ENCODE measurements around the gene MRTFB. TPM values are rescaled to one million over a fixed set of nuclear protein-coding genes. Genes with fewer than 3 reads are reported as not detected.
A peak's percentile ranks its signal among the peaks of the same experiment; 100 is the strongest.

MRTFB gene
- total RNA-seq, 4 donors from 2014 or later = 12.7 to 20.4 (median 14.8) TPM

DNA sequence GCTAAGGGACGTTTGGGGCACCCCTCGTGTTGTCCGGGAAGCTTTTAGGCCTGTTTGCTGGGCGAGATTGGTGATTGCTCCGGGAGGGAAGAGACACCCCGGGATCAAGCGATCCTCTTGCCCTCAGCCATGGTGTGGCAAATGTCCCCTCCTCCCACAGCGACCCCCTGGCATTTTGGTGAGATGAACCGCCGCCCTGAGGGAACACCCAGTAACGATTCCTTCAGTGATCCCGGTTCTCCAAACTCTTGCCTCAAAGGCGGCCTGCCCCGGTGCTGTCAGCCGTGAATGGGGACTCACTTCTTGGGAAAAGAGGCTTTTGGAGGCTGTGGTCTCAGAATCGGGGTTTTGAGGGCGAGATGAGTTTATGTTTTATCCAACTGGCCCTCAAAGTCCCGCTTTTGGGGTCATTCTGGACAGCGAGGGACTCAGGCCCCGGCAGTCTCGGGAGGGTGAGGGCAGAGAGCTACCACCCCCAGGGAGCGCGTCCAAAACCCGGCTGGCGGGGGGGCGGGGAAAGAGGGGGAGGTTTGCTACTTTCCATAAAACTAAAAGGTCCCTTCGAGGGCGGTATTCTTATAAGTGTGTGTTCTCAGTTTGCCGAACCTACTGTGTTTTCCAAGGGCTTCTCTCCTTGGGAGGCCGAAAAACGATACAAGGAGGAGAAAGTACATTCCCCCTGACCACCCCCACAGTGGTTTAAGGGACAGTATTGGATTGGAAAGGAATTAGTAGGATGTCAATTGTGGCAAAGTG is 232.7 kb downstream of the MRTFB start:
- DNase-seq (peak; percentile 47 to 74), ATAC-seq (peak; percentile 6 to 8)
- H3K36me3 ChIP-seq = no peaks in the 10 kb centered on the region
- H3K27me3 ChIP-seq = no peaks in the 10 kb centered on the region
- no peaks in the 10 kb centered on the region for H3K9me3 ChIP-seq
- peak overlapping the region; percentile 85 to 99 (median 96) for H3K4me3 ChIP-seq
- in situ Hi-C loops (cut with MboI; ENCODE audit: low sequenced_read_pairs in 4 of 4) (loop anchor here in 3 of 4 donors (5.0 to 25.0 kb wide), 3 partner anchors 108 to 223 kb away; no protein-coding TSS in a partner anchor), intact Hi-C loops (cut with DNase I; ENCODE audit: low total_unique reads) (loop anchor here (5.0 kb wide), 2 partner anchors 133 to 328 kb away; partner anchors contain the start of genes BFAR and PARN)
- H3K27ac ChIP-seq = peak overlapping the region; percentile 95 to 99 (median 98)
- TF ChIP-seq POLR2A (IDR thresholded peaks at IDR 0.05) (peak; percentile 3 to 18), CTCF (IDR thresholded peaks at IDR 0.05 in 4 of 5, conservative IDR thresholded peaks at IDR 0.05 in 1 of 5) (no peak)
- H3K4me1 ChIP-seq = peaks cover 39 to 45% of the 10 kb centered on the region in 2 donors

DNA sequence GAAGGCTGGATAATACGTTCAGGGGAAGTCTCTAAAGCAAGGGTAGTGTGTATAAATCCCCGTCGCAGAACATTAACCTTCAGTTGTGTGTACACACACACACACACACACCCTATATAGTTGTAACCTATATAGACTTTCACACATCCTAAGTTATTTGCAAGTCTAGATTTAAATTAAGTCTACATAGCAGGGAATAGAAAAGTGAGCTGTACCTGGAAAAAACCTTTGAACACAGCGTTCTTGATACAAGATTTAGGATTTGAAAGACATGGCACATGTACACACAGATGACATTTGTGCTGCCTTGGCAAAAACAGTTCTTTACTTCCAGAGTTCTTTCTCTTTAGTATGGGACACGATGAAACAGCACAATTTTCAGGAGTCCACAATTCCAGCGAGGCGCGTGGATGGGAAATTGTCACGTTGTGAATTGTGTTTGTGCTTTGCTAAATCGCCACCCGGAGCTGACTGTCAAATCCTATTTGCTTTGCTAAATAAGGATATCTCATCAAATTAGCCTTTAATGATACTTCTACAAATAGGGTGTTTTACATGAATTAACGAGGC is 233.9 kb downstream of the MRTFB start:
- no peaks in the 10 kb centered on the region for H3K36me3 ChIP-seq
- peak overlapping the region; percentile 85 to 99 (median 96) for H3K4me3 ChIP-seq
- no peaks in the 10 kb centered on the region for H3K27me3 ChIP-seq
- H3K4me1 ChIP-seq = peaks cover 50 to 56% of the 10 kb centered on the region in 2 donors
- in situ Hi-C loops (cut with MboI; ENCODE audit: low sequenced_read_pairs in 4 of 4) (loop anchor here in 3 of 4 donors (5.0 to 25.0 kb wide), 3 partner anchors 107 to 222 kb away; no protein-coding TSS in a partner anchor), intact Hi-C loops (cut with DNase I; ENCODE audit: low total_unique reads) (loop anchor here (5.0 kb wide), 2 partner anchors 132 to 327 kb away; partner anchors contain the start of genes BFAR and PARN)
- peak overlapping the region; percentile 95 to 99 (median 98) for H3K27ac ChIP-seq
- DNase-seq = no peak
- TF ChIP-seq CTCF (IDR thresholded peaks at IDR 0.05 in 4 of 5, conservative IDR thresholded peaks at IDR 0.05 in 1 of 5) = no peak
- no peak for TF ChIP-seq POLR2A (IDR thresholded peaks at IDR 0.05)
- ATAC-seq = no peak
- no peaks in the 10 kb centered on the region for H3K9me3 ChIP-seq

DNA sequence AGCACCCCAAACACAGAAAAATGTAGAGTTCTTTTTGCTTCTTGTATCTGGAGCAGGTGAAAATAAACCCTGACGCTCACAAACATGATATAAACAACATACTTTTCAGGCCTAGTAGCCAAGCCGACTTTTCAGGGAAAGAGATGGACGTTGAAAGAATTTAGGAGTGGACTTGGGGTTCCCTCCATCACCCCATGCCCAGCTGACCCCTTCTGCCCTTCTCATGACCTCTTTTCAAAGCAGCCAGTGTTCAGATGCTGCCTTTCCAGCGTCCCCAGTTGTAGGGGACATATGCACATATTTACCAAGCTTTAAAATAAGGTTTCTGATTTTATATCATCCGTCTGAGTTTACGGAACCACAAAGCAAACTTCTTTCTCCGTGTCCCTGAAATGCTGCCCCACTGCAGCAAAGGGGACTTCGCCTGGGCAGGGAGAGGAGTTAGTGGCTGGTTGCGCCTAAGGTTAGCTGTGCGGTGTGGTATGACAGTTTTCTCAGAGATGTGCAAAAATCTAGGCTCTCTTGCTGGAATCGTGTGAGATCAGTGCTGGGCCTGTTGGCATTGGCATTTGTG is 235.5 kb downstream of the MRTFB start:
- H3K27me3 ChIP-seq = no peaks in the 10 kb centered on the region
- no peak for TF ChIP-seq CTCF (IDR thresholded peaks at IDR 0.05 in 4 of 5, conservative IDR thresholded peaks at IDR 0.05 in 1 of 5)
- no peak for TF ChIP-seq POLR2A (IDR thresholded peaks at IDR 0.05)
- H3K36me3 ChIP-seq = no peaks in the 10 kb centered on the region
- DNase-seq = no peak
- peak overlapping the region; percentile 45 to 98 (median 89) for H3K4me3 ChIP-seq
- in situ Hi-C loops (cut with MboI; ENCODE audit: low sequenced_read_pairs in 4 of 4) = loop anchor here in 2 of 4 donors (10.0 to 25.0 kb wide), 2 partner anchors 106 to 128 kb away; no protein-coding TSS in a partner anchor
- H3K9me3 ChIP-seq = no peaks in the 10 kb centered on the region
- H3K4me1 ChIP-seq = peaks cover 61 to 64% of the 10 kb centered on the region in 2 donors
- peak overlapping the region; percentile 95 to 99 (median 98) for H3K27ac ChIP-seq
- ATAC-seq = no peak
- intact Hi-C loops (cut with DNase I; ENCODE audit: low total_unique reads) = no loop called here

- in situ Hi-C loops (cut with MboI; ENCODE audit: low sequenced_read_pairs in 4 of 4) (loop anchor here in 2 of 4 donors (10.0 to 25.0 kb wide), 2 partner anchors 105 to 128 kb away; no protein-coding TSS in a partner anchor), intact Hi-C loops (cut with DNase I; ENCODE audit: low total_unique reads) (no loop called here)
- Histone ChIP-seq H3K9me3 (no peaks in the 10 kb centered on the region), H3K4me1 (peaks cover 64 to 65% of the 10 kb centered on the region in 2 donors), H3K27ac (peak overlapping the region; percentile 95 to 99 (median 98)), H3K36me3 (no peaks in the 10 kb centered on the region), H3K27me3 (no peaks in the 10 kb centered on the region), H3K4me3 (peak overlapping the region; percentile 45 to 98 (median 89))
- no peak for DNase-seq
- TF ChIP-seq CTCF (IDR thresholded peaks at IDR 0.05 in 4 of 5, conservative IDR thresholded peaks at IDR 0.05 in 1 of 5) (no peak), POLR2A (IDR thresholded peaks at IDR 0.05) (no peak)
- ATAC-seq = no peak
These were observed 236.0 kb downstream of the MRTFB start for GRCh38 chr16:14307059-14307526.

Measured in gastrocnemius medialis (tissue), 4 donors.